Measurements from ENCODE around the gene GABRG3. TPM values are rescaled to one million over a fixed set of nuclear protein-coding genes. Genes with fewer than 3 reads are reported as not detected.

GABRG3 gene
- total RNA-seq, 1 experiment from 2014 or later = not detected

DNA sequence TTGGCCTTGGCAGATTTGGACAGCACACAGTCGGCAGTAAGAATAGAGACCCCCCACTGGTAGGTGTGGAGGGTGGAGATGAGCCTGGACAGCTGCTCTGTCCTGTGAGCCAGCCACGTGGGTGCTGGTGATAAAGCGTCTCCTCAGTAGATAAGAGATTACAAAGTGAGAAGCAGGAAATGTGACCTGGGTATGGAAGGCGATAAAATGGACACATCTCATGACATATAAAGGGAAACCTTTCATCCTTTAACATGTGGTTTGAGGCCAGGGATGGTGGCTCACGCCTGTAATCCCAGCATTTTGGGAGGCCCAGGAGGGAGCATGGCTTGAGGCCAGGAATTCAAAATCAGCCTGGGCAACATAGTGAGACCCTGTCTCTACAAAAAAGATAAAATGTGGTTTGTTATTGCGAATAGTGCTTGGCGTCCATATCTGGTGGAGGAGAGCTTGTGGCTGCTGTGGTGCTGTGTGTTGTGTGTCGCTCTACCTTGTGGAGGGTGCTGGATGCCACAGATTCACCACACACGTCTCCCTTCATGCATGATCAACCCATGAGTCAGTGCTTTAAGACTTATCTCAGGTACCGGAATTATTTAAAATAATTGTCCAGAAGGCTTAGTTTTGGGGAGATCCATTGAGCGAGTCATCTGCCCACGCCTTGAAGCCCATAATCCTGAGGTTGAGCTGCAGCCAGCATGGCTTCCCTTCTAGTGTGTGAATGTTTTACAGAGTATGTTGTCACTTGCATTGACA, 157.0 kb downstream of the GABRG3 start (continued):
- TF ChIP-seq, protein P1, sequence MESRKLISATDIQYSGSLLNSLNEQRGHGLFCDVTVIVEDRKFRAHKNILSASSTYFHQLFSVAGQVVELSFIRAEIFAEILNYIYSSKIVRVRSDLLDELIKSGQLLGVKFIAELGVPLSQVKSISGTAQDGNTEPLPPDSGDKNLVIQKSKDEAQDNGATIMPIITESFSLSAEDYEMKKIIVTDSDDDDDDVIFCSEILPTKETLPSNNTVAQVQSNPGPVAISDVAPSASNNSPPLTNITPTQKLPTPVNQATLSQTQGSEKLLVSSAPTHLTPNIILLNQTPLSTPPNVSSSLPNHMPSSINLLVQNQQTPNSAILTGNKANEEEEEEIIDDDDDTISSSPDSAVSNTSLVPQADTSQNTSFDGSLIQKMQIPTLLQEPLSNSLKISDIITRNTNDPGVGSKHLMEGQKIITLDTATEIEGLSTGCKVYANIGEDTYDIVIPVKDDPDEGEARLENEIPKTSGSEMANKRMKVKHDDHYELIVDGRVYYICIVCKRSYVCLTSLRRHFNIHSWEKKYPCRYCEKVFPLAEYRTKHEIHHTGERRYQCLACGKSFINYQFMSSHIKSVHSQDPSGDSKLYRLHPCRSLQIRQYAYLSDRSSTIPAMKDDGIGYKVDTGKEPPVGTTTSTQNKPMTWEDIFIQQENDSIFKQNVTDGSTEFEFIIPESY (IDR thresholded peaks at IDR 0.05; ENCODE audit: extremely low read depth, insufficient replicate concordance, low read length) = no peak
- no peak for TF ChIP-seq POLR2A (IDR thresholded peaks at IDR 0.05; ENCODE audit: borderline replicate concordance, extremely low read depth, insufficient read depth, insufficient read length)
- TF ChIP-seq EZH2phosphoT487 (IDR thresholded peaks at IDR 0.05; ENCODE audit: borderline replicate concordance) = no peak
- TF ChIP-seq FOSL1 (IDR thresholded peaks at IDR 0.05; ENCODE audit: low read depth) = no peak
- no peak for TF ChIP-seq SRF (IDR thresholded peaks at IDR 0.05; ENCODE audit: low read depth)
- no peak for TF ChIP-seq EGR1 (IDR thresholded peaks at IDR 0.05; ENCODE audit: low read depth)
- TF ChIP-seq, protein P2, sequence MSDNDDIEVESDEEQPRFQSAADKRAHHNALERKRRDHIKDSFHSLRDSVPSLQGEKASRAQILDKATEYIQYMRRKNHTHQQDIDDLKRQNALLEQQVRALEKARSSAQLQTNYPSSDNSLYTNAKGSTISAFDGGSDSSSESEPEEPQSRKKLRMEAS (IDR thresholded peaks at IDR 0.05) = no peak
- no peak for TF ChIP-seq CBX3 (IDR thresholded peaks at IDR 0.05; ENCODE audit: low read depth)
- no peak for TF ChIP-seq YY1 (IDR thresholded peaks at IDR 0.05; ENCODE audit: extremely low read depth, insufficient replicate concordance, low read depth, low read length)

DNA sequence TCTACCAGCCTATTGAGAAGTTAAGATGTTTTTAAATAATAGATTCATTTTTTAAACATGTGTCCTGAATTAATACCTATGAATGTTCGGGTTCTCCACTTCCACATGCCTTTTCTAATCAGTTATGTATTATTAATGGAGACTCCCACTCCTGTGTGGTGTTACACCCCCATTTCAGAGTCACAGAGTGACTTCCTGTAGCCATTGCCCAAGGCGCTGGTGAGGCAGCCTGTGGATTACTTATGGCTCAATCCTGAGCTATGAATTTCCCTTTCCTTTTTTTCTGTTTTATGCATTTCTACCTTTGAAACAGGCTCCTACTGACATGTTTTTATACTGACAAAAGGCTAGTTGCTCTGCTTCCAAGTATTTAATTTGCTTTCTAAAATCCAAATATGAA, 162.3 kb downstream of the GABRG3 start:
- no peaks in the 10 kb centered on the region for H4K20me1 ChIP-seq (ENCODE audit: insufficient read depth)
- H3K4me1 ChIP-seq (ENCODE audit: control insufficient read depth in 1 of 2, insufficient read depth in 2 of 2, low read length in 2 of 2) = no peaks in the 10 kb centered on the region
- intact Hi-C loops (cut with micrococcal nuclease) = no loop called here
- no peak overlapping the region for H3K4me2 ChIP-seq (ENCODE audit: low read length)
- H3K9me3 ChIP-seq (ENCODE audit: control insufficient read depth in 1 of 2, insufficient read depth in 1 of 2, low read depth in 1 of 2, low read length in 2 of 2) = peaks cover 29 to 55% of the 10 kb centered on the region in 2 experiments; a peak in 2 of 4 replicates
- H3K9me2 ChIP-seq (ENCODE audit: insufficient read depth) = no peaks in the 10 kb centered on the region
- H2AFZ ChIP-seq (ENCODE audit: low read depth, low read length, poor library complexity, severe bottlenecking) = no peak overlapping the region
- H3K79me2 ChIP-seq (ENCODE audit: insufficient read depth, low read length) = no peaks in the 10 kb centered on the region
- no peaks in the 10 kb centered on the region for H3K27me3 ChIP-seq (ENCODE audit: insufficient read depth, low read length)
- POLR2A ChIA-PET = no interaction called here
- ATAC-seq (no peak), DNase-seq (ENCODE audit: low read depth, low spot score) (no peak)
- TF ChIP-seq, protein P3, sequence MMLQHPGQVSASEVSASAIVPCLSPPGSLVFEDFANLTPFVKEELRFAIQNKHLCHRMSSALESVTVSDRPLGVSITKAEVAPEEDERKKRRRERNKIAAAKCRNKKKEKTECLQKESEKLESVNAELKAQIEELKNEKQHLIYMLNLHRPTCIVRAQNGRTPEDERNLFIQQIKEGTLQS (IDR thresholded peaks at IDR 0.05) = no peak
- TF ChIP-seq SRF (IDR thresholded peaks at IDR 0.05; ENCODE audit: low read depth) = no peak
- CTCF ChIA-PET = no interaction called here
- H3K27ac ChIP-seq (ENCODE audit: low read depth, low read length) = no peak overlapping the region
- no peak overlapping the region for H3K4me3 ChIP-seq (replicated peaks in 1 of 2; ENCODE audit: low read depth in 1 of 2, low read length in 2 of 2)
- no peaks in the 10 kb centered on the region for H3K36me3 ChIP-seq (ENCODE audit: control insufficient read depth in 1 of 2, insufficient read depth in 2 of 2, low read length in 2 of 2)
- RAD21 ChIA-PET (ENCODE audit: low non-redundant PET in 1 of 2, low total read pairs in 2 of 2, uncharacterized antibody in 2 of 2, unreplicated experiment in 2 of 2) = no interaction called here
- BruUV-seq (replicated peaks) = no TSS peak
- H3K9ac ChIP-seq (ENCODE audit: low read length) = no peak overlapping the region

All from HCT116 (cell line).